Stomach (tissue), 4 donors: ENCODE data around the gene CD101.

Source experiments
- CTCF ChIP-seq, 7 experiments: fragments of 450-650 bp in 4 of 7; fragments of 200-600 bp in 3 of 7; sonication (generic) in 3 of 7; IDR thresholded peaks; one replicate each; pipeline ENCODE4 v1.5.1; 2016 to 2019; ENCODE audit warnings: antibody characterized with exemption in 7 of 7, control low read depth in 2 of 7, mild to moderate bottlenecking in 1 of 7
- POLR2AphosphoS5 ChIP-seq, 3 donors: sonication (generic); formaldehyde crosslinking; IDR thresholded peaks; one replicate each; pipeline ENCODE4 v1.6.1; 2016; ENCODE audit warnings: antibody characterized with exemption in 3 of 3

DNA sequence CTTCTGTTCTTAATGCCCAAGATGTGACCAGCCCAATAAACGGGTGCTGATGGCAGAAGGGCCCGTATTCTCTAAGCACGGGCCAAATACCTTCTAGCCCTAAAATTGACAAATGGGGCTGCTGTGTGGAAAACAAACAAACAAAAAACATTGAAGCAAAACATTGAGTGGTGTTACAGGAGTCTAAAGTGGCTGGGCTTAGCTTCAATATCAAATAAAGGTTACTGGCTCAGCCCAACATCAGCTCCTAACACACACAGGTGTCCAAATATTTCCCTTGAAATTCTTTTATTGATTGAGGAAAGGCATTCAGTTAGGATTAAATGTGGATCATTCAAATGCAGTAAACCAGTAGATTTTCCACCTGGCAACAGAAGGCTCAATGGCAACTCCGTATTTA, 45.2 kb downstream of the CD101 start:
- TF ChIP-seq CTCF (IDR thresholded peaks at IDR 0.05) (no peak), POLR2AphosphoS5 (IDR thresholded peaks at IDR 0.05) (no peak)
